H1 (cell line): ENCODE results near the gene INO80. TPM values are rescaled to one million over a fixed set of nuclear protein-coding genes. Genes with fewer than 3 reads are reported as not detected.
A peak's percentile ranks its signal among the peaks of the same experiment; 100 is the strongest.

Source experiments
- ASH2L ChIP-seq: fragments of 200-600, 300-600 bp; sonication (generic); IDR thresholded peaks from one replicate; pipeline ENCODE4 v1.7.1; 2017; ENCODE audit warnings: low read length
- BCL11A ChIP-seq, 2 experiments: IDR thresholded peaks; one replicate each; pipeline ENCODE4 v1.6.1; 2011; ENCODE audit warnings: low read depth in 2 of 2, low read length in 2 of 2, mild to moderate bottlenecking in 2 of 2
- CHD1 ChIP-seq: IDR thresholded peaks from 2 replicates; pipeline ENCODE4 v1.6.1; 2012; ENCODE audit warnings: low read depth, low read length, improper control_type of control experiment
- CHD2 ChIP-seq: IDR thresholded peaks from 2 replicates; pipeline ENCODE4 v1.6.1; 2012; ENCODE audit warnings: low read length, improper control_type of control experiment
- CTBP2 ChIP-seq: IDR thresholded peaks from 2 replicates; pipeline ENCODE4 v1.7.0; 2011; ENCODE audit warnings: borderline replicate concordance, mild to moderate bottlenecking, moderate library complexity, mixed read lengths, low read length; ENCODE audit not compliant: insufficient read depth, insufficient read length
- E2F6 ChIP-seq: IDR thresholded peaks from 2 replicates; pipeline ENCODE4 v1.6.1; 2012; ENCODE audit warnings: inconsistent platforms
- GABPA ChIP-seq: IDR thresholded peaks from 2 replicates; pipeline ENCODE4 v1.6.1; 2011; ENCODE audit warnings: mild to moderate bottlenecking, low read length, moderate library complexity, borderline replicate concordance; ENCODE audit not compliant: insufficient read depth
- GTF2F1 ChIP-seq: IDR thresholded peaks from 2 replicates; pipeline ENCODE4 v1.6.1; 2012; ENCODE audit warnings: low read depth, low read length, improper control_type of control experiment, borderline replicate concordance
- KDM1A ChIP-seq: fragments of 200-600, 300-600 bp; sonication (generic); IDR thresholded peaks from 2 replicates; pipeline ENCODE4 v1.7.1; 2016; ENCODE audit warnings: mild to moderate bottlenecking, low read length, borderline replicate concordance
- NANOG ChIP-seq: IDR thresholded peaks from 2 replicates; pipeline ENCODE4 v1.6.1; 2011; ENCODE audit warnings: low read length, low read depth, mild to moderate bottlenecking, inconsistent platforms; ENCODE audit not compliant: insufficient read depth, poor library complexity, severe bottlenecking
- PHF8 ChIP-seq: fragments of 200-600 bp; sonication (generic); conservative IDR thresholded peaks from 2 replicates; pipeline ENCODE4 v1.7.1; 2012; ENCODE audit warnings: low read depth, mild to moderate bottlenecking, inconsistent platforms, low read length, moderate library complexity
- POLR2AphosphoS5 ChIP-seq: IDR thresholded peaks from 2 replicates; pipeline ENCODE4 v1.6.1; 2011; ENCODE audit warnings: low read depth, low read length
- RAD21 ChIP-seq, 2 experiments: IDR thresholded peaks in 1 of 2; conservative IDR thresholded peaks in 1 of 2; 2 replicates each; pipeline ENCODE4 v1.6.1; 2011; ENCODE audit warnings: low read depth in 2 of 2, low read length in 2 of 2, improper control_type of control experiment in 1 of 2, inconsistent platforms in 1 of 2, mild to moderate bottlenecking in 1 of 2, moderate library complexity in 1 of 2
- RFX5 ChIP-seq: IDR thresholded peaks from 2 replicates; pipeline ENCODE4 v1.6.1; 2011; ENCODE audit warnings: low read depth, low read length, improper control_type of control experiment, borderline replicate concordance
- RNF2 ChIP-seq: fragments of 200-900, 300-1000 bp; sonication (generic); IDR thresholded peaks from 2 replicates; pipeline ENCODE4 v1.7.1; 2016; ENCODE audit warnings: borderline replicate concordance, low read depth, mild to moderate bottlenecking, antibody characterized with exemption, low read length; ENCODE audit not compliant: poor library complexity, severe bottlenecking; ENCODE audit errors: missing control alignments
- RXRA ChIP-seq: IDR thresholded peaks from 2 replicates; pipeline ENCODE4 v1.6.1; 2011; ENCODE audit warnings: low read depth, mild to moderate bottlenecking, low read length, moderate library complexity; ENCODE audit not compliant: insufficient read depth
- SIX5 ChIP-seq: IDR thresholded peaks from 2 replicates; pipeline ENCODE4 v1.6.1; 2011; ENCODE audit warnings: mild to moderate bottlenecking, low read depth, low read length
- SP1 ChIP-seq: IDR thresholded peaks from 2 replicates; pipeline ENCODE4 v1.6.1; 2011; ENCODE audit warnings: low read depth, low read length
- SP2 ChIP-seq: IDR thresholded peaks from 2 replicates; pipeline ENCODE4 v1.6.1; 2012; ENCODE audit warnings: mild to moderate bottlenecking, low read length, inconsistent platforms
- SP4 ChIP-seq: IDR thresholded peaks from 2 replicates; pipeline ENCODE4 v1.6.1; 2012; ENCODE audit warnings: low read length, inconsistent platforms
- polyA plus RNA-seq, 7 experiments: library from polyadenylated mRNA; depleted of rRNA in 3 of 7; stranded (reverse) in 5 of 7; unstranded in 2 of 7; fragments of >200 nt in 5 of 7; fragments of 200-250 nt in 2 of 7; gene quantifications; 1 replicate in 5 of 7; 2 replicates in 1 of 7; 4 replicates in 1 of 7; pipeline versions ENCODE4 v1.2.1 to v1.2.3, GENCODE V29; 2011 to 2013; ENCODE audit warnings: missing spikeins in 2 of 7, mixed read lengths in 2 of 7
- total RNA-seq: library from RNA; stranded (reverse); fragmentation: NEBNext Ultra II Directional; extraction: Animal tissue kit (Norgen Biotek cat#: 25700); gene quantifications from 2 replicates; pipeline ENCODE4 v1.2.1, GENCODE V29; 2021
- TF ChIP-seq, protein P1 (sequence below): IDR thresholded peaks from 2 replicates; pipeline ENCODE4 v1.6.1; 2011; ENCODE audit warnings: low read length, improper control_type of control experiment

INO80 gene
- total and polyA plus RNA-seq, 2 of the 8 experiments (the other 6 are each of a cell fraction or from before 2014, with no cell fraction given), result 4.3 to 24.5 TPM

GRCh38 chr15:40952901-40953712 is 163.0 kb downstream of the INO80 start, which contains the start of gene CHAC1 (continued):
- TF ChIP-seq RFX5, result no peak
- no peak for TF ChIP-seq RXRA
- no peak for TF ChIP-seq CTBP2
- TF ChIP-seq SP1, result peak; percentile 89
- no peak for TF ChIP-seq NANOG
- TF ChIP-seq CHD1, result no peak
- TF ChIP-seq RNF2, result no peak
- peak; percentile 46 for TF ChIP-seq GTF2F1
- TF ChIP-seq E2F6, result peak; percentile 50; the same call in 1 of the 2 replicates
- TF ChIP-seq KDM1A, result no peak
- no peak for TF ChIP-seq CHD2
- peak in 1 of 2 experiments; percentile 10; a peak in 1 of 4 replicates for TF ChIP-seq RAD21 (IDR thresholded peaks at IDR 0.05 in 1 of 2, conservative IDR thresholded peaks at IDR 0.05 in 1 of 2; ENCODE audit: low read depth in 2 of 2, low read length in 2 of 2)
- TF ChIP-seq SP4, result peak; percentile 78; the same call in 1 of the 2 replicates
- TF ChIP-seq SP2, result 0 out of 2 replicates have a peak, but pooled peaks have one; percentile 19
- TF ChIP-seq PHF8, result peak; percentile 71; the same call in 1 of the 2 replicates
- TF ChIP-seq GABPA, result peak; percentile 27; the same call in 1 of the 2 replicates
- TF ChIP-seq, protein P1, sequence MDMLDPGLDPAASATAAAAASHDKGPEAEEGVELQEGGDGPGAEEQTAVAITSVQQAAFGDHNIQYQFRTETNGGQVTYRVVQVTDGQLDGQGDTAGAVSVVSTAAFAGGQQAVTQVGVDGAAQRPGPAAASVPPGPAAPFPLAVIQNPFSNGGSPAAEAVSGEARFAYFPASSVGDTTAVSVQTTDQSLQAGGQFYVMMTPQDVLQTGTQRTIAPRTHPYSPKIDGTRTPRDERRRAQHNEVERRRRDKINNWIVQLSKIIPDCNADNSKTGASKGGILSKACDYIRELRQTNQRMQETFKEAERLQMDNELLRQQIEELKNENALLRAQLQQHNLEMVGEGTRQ, result no peak; the same call in 1 of the 2 replicates
- TF ChIP-seq SIX5, result no peak
- TF ChIP-seq BCL11A (IDR thresholded peaks at IDR 0.05; ENCODE audit: low read depth in 2 of 2, low read length in 2 of 2), result no peak
- peak; percentile 83 for TF ChIP-seq POLR2AphosphoS5
- peak; percentile 76 for TF ChIP-seq ASH2L
